G401 (cell line): ENCODE data around the gene HSPA12A. TPM values are rescaled to one million over a fixed set of nuclear protein-coding genes. Genes with fewer than 3 reads are reported as not detected.
A peak's percentile ranks its signal among the peaks of the same experiment; 100 is the strongest.

Experiments
- DNase-seq: peaks from one replicate; pipeline ENCODE4 v3.0.0-alpha.2; 2015; ENCODE audit warnings: low spot score
- in situ Hi-C: cut with HindIII; loops from 2 replicates; pipeline ENCODE4 v1.10.0; 2016; ENCODE audit warnings: low sequenced_read_pairs, mixed read lengths
- total RNA-seq: library from RNA; depleted of rRNA; stranded (reverse); fragments of >200 nt; shearing (Covaris generic); gene quantifications from 2 replicates; pipeline ENCODE4 v1.2.3, GENCODE V29; 2014

HSPA12A gene
- total RNA-seq, 1 experiment from 2014 or later = 0.47 TPM

DNA sequence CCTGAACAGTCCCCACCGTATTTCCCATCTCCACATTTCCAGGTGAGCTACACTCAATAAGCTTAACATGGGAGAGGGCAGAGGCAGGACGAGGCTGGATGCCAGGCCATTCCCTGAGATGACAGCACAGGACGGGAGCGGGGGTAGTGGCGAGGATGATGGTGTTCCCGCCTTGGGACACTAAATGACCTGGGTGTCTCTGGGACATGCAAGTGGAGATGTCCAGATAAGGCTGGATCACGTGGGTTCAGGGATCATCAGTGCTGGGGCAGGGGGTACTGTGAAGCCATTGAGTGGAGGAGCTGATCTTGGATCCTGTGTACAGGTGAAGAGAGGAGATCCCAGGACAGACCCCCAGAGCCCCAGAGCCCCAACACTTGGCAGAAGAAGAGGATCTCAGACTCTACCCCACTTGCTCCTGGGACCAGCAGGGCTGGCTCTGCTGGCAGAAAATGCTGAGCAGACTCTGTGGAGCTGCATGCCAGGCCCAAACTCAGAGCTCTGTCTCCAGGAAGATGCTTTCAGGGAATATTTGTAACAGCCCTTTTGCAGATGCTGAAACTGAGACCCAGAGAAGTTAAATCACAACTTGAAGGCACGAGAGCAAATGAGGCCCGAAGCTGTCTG, 29.7 kb upstream of the HSPA12A start:
- no peak for DNase-seq
- in situ Hi-C loops = no loop called here

DNA sequence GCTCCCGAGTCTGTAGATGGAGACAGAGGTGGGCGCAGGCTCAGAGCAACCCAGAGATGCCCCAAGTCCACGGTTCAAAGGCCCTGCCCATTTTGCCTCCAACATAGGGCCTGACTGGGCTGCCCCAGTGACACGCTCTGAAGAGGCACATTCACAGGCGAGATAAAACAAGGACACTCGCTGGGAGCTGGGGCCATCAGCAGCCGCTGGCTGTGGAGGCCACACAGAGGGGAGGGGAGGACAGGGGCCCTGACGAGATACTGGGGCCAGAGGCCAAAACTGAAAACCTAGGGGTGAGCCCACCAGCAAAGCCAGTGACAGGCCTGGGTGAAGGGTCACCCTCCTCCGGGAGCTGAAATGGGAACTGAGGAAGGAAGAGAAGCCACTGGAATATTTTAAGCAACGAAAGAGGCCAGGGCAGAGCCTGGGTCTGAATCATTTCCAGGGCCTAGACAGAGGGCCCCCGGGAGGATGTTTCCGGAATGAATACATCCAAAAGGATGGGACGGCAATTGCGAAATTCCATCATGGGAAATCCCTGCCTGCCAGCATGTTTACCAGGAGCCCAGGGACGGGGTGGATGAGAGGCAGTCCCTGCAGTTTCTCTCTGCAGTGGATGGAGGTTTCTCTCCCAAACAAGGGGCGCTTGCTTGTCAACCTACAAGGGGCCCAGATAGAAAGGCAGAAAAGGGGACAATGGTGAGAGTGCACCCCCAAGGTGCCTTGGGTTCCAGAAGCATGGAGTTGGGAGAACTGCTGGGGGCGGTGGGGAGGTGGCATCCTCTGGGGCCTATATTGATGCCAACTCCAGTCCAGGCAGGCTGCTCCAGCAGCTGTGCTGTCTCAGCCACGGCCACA, 29.0 kb upstream of the HSPA12A start:
- no peak for DNase-seq
- in situ Hi-C loops = no loop called here

DNA sequence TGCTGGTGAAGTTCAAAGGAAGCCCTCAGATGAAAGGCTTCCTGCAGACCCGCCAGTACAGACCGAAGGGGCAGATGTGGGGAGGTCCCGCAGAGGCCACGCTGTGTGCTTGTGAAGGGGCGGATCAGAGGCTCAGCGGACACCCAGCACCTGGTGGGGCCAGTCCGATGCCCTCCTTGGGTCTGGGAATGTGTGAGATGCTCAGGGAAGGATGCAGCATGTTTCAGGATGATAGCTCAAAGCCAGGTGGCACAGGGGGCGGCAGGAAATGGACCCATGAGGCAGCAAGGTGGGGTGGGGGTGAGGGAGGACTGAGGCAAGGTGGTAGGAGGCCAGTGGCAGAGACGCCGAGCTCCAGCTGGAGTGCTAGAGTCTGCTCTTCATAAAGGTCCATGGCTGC, 27.9 kb upstream of the HSPA12A start:
- in situ Hi-C loops = no loop called here
- no peak for DNase-seq

- no peak for DNase-seq
- in situ Hi-C loops = no loop called here
Measured at GRCh38 chr10:116769791-116770190, 27.4 kb upstream of the HSPA12A start.

- in situ Hi-C loops = no loop called here
- no peak for DNase-seq
Measured at GRCh38 chr10:116769368-116769767, 27.0 kb upstream of the HSPA12A start.

DNA sequence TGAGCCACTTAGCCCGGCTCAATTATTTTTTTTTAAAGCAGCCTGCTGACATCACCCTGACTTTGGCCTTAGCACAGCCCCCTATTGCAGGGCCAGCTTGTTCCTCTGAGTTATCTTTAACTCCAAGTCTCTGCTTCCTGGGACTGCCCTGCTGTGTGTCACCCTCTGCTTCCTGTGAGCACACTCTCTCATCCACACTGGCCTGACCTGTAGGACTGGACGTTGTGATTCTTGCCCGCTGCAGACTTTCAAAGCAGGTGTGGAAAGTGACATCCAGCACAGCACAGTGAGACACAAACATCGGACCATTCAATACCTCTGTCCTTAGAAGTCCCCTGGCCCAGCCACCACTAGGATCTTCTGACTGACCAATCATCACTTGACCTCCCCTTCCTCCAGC, 26.4 kb upstream of the HSPA12A start:
- in situ Hi-C loops = no loop called here
- no peak for DNase-seq

DNA sequence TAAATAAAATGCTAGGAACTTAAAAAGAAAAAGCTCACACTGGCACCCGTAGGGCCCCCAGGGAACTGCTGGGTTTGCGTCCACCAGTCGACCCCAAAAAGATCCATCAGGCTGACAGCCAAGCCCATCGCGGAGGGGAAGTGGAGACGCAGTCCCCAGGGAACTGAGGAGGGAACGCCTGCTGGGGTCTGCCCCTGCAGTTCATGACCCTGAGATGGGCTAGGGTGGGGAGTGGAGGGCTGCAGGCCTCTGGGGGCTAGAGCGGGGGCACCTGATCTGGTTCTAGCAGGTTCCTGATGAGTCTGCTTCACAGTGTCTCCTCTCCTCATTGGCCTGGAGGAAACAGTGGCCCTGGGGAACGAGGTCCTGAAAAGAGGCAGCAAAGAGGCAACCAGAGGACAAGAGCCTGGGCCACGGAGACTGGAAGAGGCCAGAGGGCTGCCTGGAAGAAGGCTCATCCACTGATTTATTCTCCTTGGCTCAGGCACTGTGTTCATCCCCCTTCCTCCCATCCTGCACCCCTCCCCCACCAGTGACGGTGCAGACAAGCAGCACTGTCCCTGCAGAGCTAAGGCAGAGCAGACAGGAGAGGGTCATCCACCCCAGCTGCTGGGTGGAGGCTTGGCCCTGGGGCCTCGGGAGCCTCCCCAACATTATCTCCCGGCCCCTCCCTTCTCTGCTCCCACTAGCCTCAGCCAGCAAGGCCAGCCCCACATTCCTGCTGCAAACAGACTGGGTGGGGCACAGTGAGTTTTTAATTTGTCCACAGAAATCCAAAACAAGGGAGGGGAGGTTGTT, 24.7 kb upstream of the HSPA12A start:
- in situ Hi-C loops = no loop called here

DNA sequence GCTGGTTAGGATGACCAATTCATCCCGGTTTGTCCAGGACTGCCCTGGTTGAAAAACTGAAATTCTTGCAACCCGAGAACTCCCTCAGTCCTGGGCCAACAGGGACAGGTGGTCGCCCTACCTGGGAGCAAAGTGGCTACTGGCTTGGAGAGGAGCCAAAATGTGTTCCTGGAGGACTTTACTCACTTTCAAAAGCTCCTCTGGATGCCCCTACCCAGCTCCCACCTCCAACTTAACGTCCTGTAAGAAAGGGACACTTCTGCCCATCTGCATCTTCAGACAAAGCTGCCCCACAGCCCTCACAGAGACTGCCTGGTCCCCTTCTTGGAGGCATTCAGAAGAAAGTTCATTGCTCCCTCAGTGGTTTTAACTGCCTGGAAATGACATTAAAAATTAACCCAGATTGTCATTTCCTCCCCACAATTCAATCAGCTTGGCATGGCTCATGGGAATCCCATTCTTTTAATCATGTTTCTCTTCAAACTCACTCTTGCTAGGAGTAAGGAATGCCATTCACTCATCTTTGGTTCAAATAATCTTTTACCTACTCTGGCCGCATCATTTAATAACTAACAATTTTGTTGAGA, 24.0 kb upstream of the HSPA12A start:
- in situ Hi-C loops = no loop called here
- no peak for DNase-seq

More for the DNA sequence above, 24.7 kb upstream of the HSPA12A start:
- no peak for DNase-seq

- DNase-seq = no peak
- in situ Hi-C loops = no loop called here
Measured at GRCh38 chr10:116765648-116766081, 23.3 kb upstream of the HSPA12A start.

DNA sequence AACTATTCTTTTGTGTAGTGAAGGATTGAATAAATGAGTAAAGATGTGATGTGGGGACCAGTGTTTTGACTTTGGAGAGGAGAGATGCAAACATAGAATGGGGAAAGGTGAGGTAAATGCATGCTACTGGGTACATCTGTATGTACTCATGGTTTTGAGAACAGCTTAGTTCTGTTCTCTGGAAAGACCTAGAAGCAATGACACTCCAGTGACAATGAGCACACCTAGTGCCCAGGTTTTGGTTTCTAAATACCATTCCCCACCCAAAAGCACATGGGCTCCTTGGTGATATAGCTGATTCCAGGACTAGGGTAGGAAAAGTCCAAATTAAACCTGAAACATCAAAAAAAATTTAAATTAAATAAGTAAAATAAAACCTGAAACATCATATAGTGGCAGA, 22.6 kb upstream of the HSPA12A start:
- in situ Hi-C loops = no loop called here
- no peak for DNase-seq

- in situ Hi-C loops = no loop called here
- no peak for DNase-seq
Measured at GRCh38 chr10:116763440-116763839, 21.1 kb upstream of the HSPA12A start.

- DNase-seq = no peak
- in situ Hi-C loops = no loop called here
Measured at GRCh38 chr10:116761883-116762282, 19.5 kb upstream of the HSPA12A start.

- DNase-seq = no peak
- in situ Hi-C loops = no loop called here
Measured at GRCh38 chr10:116760919-116761318, 18.6 kb upstream of the HSPA12A start.

- no peak for DNase-seq
- in situ Hi-C loops = no loop called here
Measured at GRCh38 chr10:116757246-116757645, 14.9 kb upstream of the HSPA12A start.

DNA sequence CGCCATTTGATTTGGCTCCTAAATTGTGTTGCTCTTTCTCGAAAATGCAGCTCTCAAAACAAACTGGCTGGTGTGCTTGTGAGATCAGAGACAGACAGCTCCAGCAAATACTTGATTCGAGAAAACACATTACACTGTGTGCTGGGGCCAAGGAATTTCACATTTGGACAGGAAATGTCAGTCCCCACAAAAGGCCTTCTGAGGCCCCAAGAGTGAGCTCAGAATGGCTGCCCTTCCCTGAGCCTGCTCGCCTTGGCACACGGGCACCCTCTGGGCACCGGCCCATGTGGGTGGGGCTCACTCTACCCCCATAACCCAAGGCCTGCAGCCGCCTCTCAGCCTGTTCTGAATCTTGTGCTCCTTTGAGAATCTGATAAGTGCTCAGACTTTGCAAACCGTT, 13.9 kb upstream of the HSPA12A start:
- peak; percentile 28 for DNase-seq
- in situ Hi-C loops = no loop called here

DNA sequence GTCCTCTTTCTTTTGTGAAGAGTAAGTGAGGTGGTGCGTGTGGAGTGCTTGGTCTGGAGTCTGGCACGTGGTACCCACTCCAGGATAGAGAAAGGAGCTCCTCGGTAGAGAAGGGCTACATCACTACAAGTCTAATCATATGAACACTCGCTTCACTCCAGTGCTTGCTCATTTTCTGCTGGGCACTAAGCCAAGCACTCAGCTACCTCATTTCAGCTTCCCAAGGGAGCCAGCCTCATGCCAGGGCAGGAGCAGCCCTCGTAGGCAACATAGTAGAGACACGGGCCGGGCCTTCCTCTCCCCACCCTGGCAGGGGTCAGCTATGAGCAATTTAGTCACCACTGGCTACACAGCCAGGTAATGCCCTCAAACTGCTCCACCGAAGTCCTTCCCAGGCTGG, 11.4 kb upstream of the HSPA12A start:
- in situ Hi-C loops = no loop called here
- no peak for DNase-seq

DNA sequence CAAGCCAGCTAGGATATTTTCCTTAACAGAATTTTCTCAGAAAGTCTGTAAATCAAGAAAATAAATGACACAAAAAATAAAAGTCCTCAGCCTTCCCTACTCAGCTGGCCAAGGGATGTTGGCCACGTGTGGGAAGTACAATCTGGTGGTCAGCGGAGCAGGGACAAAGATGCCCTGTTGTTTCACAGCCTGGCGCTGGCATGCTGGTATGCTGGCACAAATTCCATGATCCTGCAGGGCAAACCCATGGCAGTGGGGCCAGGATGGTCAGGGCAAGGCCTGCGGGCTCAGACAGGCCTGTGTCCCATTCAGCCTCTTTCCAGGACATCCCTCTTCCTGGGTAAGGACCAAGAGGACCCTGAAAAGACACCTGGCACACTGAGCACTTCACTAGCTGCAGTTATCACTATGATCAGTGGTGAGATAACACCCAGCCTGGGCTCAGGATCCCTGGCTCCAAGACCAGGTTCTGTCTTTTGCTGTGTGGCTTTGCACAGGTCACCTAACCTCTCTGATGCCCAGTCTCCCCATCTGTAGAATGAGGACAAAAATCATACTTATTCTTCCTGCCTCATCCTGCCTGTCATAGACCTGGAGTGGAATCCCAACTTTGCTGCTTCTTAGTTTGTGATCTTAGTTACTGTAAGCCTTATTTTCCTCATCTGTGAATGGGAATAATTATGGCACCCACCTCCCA, 10.8 kb upstream of the HSPA12A start:
- peak; percentile 67 for DNase-seq
- in situ Hi-C loops = no loop called here

DNA sequence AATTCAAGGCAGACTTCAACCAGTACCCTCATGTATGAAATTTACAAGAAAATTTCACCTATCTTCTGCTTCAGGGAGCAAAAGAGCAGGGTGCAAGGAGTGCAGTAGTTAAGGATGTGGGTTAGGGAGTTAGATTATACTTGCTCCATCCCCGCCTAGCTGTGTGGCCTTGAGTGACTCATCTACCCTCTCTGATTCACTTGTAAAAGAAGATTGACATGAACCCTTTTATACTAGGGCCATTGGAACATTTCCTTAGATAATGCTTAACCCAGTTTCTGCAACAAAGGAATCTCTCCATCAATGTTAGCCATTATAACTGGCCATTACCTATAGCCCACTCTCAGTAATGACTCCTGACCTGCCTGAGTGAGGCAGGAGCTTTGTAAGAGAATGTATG, 10.2 kb upstream of the HSPA12A start:
- no peak for DNase-seq
- in situ Hi-C loops = no loop called here

- in situ Hi-C loops = no loop called here
- no peak for DNase-seq
Measured at GRCh38 chr10:116748471-116748870, 6.1 kb upstream of the HSPA12A start.
